Urothelium cell line (cell line): ENCODE results near the gene SPTB.
"Not testable (repeated sequence)": the region's sequence is repeated elsewhere in the genome, so short reads cannot be mapped to it uniquely, and the experiment has no call there.

Source experiments
- DNase-seq: peaks from one replicate; pipeline ENCODE4 v3.0.0; 2011; ENCODE audit warnings: low spot score, mixed read lengths
- FAIRE-seq: peaks from 2 replicates; lab custom pipeline; 2011; peaks lifted over from hg19 to GRCh38; lab: Jason Lieb, UNC

The SPTB gene

DNA sequence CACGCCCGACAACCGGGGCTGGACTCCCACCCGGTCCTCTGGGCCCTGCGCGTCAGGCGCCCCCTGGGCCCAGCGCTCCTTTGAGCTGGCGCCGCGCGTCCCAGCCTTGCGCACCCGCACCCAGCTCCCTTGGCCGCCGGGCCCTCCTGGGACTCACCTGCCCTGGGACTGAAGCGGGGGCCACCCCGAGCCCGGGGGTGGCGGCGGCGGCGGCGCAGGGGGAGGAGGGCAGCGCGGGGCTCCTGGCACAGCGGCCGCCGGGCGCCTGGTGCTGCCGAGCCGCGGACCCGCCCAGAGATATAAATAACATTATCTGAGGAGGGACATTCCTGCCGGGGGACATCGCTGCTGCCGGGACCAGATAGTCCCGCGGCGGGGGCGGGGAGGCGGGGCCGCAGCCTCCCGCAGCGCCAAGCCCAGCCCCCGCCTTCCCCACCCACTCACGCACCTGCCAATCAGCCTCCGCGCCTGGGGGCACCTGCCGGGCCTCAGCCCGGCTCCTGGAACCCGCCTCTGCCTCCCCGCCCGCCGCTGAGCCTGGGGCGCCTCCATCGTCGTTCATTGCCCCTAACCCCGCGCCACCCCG lies at the start of gene SPTB:
Gene SPTB, minus strand, starts transcription at position 273 of the 586 bp plus-strand sequence. CDS start 56,813 bp downstream, outside the sequence.
- DNase-seq (peak; percentile 68), FAIRE-seq (no peak)

DNA sequence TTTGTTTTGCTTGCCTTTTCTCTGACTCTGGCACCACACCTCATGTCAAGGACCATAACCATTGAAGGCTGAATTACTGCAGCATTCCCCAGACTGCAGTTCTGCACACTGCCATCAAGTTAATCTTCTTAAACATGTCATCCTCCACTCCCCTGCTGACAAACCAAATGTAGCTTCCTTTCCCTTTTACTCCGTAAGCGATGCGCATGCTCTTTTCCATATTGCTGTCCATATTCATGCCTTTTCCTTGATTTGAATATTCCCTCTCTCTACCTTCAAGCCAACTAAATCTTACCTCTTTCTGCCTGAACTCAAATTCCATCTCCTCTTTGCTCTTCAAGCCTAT lies 49.3 kb upstream of the SPTB start:
- DNase-seq: no peak
- peak; percentile 81 for FAIRE-seq

DNA sequence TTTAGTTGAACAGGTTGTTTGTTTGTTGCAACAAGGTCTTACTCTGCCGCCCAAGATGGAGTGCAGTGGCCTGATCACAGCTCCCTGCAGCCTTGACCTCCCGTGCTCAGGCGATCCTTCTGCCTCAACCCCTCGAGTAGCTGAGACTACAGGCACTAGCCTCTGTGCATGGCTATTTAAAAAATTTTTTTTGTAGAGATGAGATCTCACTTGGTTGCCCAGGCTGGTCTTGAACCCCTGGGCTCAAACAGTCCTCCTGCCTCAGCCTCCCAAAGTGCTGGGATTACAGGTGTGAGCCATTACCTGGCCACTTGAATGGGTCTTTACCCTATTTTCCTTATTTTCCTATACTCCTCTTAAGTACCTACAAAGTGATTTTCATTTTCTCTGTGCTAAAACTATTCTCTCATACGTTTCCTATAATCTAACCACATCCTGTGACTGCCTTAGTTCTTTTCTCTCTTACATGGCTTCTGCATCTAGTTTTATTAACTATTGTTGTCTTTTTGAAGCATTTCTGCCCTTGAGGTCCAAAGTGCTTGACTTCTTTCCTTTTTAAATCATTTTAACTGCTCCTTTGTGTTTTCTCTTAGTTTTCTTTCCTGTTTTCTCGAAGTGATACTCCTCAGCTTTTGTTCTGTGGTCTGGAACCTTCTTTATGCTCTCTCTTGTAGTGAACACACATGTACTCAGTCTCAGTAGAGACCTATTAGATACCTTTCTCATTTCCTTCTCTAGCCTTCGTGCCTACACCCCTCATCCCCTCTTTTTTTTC lies 48.7 kb upstream of the SPTB start:
- no peak for DNase-seq
- FAIRE-seq: no peak

DNA sequence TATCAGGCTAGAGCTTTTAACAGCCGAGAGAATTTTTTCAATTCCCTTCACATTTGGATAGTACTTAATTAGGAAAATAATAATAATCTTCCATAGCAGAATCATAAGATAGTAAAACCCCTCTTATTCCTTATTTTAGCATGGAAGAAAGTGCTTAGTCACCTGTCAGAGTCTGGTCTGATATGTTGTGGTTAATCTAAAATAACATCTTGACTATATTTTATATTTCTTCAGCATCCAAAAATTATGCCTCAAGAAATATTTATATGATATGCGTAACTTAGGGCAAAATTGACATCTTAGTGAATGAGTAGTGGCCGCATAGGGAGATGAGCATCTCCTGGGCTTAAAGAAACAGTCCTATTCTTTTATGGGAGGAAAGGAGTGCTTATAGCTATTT lies 47.3 kb upstream of the SPTB start:
- FAIRE-seq (no peak), DNase-seq (no peak)

DNA sequence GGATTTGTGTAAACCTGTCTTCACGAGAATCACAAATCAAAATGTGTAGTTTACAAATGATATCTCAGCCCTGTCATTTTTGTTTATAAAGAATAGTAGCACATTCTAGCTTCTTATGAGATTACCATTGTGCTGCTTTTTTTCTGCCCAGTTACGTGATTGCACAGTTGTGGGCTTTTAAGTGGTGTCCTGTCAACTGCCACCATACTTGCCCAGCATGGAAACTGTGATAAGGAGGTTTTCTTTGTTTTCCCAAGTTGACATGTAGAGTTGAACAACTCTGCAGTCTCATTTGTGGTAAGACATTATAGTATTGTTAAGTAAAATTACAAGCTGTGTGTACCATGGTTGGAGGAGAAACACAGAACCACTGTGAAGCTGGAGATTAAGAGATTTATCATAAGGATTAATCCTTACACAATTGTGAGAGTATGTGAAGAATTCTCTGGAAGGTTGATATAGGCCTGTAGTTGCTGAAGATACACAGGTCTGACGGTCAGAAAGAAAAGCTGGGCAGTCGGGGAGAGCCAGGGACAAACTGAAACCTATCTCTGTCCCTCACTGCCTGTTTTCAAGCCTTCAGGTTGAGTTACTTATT lies 46.8 kb upstream of the SPTB start:
- DNase-seq (no peak), FAIRE-seq (peak; percentile 90)

DNA sequence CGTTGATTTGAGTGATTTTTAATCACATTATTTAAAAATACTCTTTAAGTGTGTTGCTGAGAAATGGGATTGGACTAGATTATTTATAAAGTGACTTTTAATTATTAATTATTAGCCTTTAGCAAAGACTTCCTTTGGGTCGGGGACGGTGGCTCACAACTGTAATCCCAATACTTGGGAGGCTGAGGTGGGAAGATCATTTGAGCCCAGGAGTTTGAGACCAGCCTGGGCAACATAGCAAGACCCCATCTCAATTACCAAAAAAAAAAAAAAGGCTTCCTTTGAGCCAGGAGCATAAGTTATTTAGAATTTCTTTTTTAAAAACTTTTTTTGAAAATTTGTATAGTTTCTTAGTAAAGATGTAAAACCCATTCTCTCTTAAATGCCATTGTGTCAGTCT lies 43.3 kb upstream of the SPTB start:
- no peak for FAIRE-seq
- DNase-seq: no peak

DNA sequence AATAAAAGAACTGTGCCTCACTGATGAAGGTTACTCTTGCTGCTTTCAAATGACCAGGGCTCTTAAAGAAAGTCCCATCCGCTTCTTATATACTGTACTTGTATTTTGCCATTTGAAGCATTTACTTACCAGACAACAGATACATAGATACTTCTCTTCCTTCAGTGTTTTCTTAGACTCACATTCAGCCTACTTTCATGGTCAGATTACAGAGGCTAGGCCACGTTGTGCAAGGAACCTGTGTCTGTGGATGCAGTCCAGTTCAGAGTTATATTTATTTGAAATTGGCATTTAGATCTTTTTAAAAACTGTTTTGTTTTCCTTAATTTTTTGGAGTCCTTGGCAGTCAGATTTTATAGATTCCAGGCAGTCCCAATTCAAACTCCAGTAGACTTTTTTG lies 40.8 kb upstream of the SPTB start:
- FAIRE-seq (no peak), DNase-seq (no peak)

DNA sequence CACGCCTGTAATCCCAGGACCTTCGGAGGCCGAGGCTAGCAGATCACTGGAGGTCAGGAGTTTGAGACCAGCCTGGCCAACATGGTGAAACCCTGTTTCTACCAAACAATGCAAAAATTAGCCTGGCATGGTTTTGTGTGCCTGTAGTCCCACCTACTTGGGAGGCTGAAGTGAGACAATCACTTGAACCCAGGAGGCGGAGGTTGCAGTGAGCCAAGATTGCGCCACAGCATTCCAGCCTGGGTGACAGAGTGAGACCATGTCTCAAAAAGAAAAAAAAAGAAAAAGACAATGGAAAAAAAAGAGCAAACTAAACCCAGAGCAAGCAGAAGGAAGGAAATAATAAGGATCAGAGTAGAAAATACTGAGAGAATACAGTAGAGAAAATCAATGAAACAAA lies 39.9 kb upstream of the SPTB start:
- FAIRE-seq (no peak), DNase-seq (no peak)

DNA sequence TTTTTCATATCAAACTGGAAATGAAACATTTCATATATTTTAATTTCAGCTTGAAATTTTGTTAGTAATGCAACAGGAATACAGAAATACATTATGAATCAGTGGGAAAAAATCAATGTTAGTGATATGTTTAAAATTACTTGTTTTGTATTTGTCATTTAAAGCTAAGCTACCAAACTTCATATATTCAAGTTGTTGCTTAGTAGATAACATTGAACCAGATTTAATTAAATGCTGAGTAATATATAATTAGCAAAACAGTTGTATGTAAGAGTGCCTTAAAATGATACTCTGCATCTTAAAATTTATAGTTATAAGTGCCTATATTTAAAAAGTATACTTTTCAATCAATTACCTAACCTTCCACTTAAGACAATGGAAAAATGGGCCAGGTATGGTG lies 39.5 kb upstream of the SPTB start:
- DNase-seq (no peak), FAIRE-seq (no peak)

DNA sequence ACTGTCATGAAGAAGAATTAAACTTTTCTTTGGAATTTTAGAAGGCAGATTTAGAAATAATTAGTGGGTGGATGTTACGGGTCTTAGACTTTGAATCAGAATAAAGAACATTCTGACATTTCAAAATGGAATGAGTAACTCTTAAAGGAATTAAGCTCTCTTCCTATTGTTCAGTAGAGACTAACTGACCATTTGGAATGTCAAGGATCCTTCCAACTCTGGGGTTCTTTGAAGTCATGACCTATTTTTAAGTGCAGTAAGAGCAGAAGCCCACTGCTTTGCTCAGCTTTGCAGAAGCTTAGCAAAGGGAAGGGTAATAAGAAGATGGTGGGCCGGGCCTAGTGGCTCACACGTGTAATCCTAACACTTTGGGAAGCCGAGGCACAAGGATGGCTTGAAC lies 38.5 kb upstream of the SPTB start:
- DNase-seq: no peak
- FAIRE-seq: no peak

DNA sequence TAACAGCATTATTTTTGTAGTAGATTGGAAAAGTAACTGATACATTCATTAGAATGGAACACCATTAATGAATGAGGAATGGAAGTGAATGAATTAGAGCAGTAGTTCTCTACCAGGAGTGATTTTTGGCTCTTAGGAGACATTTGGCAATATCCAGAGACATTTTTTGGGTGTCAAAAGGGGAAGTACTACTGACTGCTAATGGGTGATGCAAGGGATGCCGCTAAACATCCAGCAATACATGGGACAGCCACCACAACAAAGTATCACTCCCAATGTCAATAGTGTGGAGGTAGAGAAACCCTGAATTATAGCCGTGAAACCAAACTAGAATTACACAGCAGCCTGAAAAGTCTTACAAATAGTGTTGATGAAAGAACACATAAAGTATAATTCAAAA lies 36.1 kb upstream of the SPTB start:
- DNase-seq (no peak), FAIRE-seq (no peak)

DNA sequence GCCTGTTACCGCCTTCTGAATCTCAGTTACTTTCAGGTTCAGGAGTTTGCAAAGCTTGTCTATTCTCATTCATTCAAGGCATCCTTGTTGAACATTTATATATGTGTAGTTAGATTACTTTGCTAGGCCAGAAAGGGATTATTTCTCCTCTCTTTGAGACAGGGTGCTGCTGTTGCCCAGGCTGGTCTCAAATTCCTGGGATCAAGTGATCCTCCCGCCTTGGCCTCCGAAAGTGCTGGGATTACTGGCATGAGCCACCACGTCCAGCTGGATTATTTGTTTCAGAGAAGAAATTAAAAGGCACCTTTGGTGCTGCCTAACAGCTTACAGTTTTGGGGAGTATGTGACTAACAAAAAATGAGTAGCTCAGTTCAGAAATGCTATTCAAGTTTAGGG lies 35.3 kb upstream of the SPTB start:
- peak; percentile 93 for FAIRE-seq
- DNase-seq: no peak

DNA sequence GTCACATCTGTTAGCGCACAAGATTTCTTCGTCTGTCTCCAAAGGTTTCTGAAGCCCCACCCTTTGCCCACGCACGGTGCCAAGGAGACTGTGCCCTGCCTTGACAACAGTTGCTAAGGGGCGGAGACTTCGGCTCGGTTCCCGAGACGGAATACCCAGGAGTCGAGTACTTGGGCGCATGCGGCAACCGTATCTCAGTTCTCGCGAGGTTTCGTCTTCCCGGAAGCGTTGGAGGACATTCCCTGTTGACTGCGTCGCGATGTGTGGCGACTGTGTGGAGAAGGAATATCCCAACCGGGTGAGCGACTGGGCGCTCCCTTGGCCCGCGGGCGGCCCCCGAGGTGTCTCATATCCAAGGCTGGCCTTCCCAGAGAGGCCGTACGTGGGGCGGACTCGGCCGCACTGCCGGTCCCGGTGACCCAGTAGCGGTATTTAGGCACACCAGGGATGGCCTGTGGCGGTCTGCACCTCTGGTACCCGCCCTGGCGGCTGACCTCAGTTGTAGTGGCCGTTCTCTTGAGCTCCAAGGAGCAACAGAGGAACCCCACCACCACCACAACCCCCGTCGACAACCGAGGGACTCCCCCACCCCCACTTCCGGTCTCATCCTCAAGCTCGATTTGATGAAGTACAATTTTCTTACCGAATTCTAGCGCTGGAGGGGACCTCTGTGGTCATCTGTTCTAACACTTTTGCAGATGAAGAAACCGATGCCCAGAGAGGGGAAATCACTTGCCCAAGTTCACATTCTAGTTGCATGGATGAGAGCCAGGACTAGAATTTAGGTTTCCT lies 34.7 kb upstream of the SPTB start, which contains the start of gene CHURC1:
Gene CHURC1, plus strand, starts transcription at position 219 of the 792 bp plus-strand sequence. Its CDS starts 41 bp downstream, at position 260.
- FAIRE-seq (peak; percentile 99), DNase-seq (peak; percentile 100)

DNA sequence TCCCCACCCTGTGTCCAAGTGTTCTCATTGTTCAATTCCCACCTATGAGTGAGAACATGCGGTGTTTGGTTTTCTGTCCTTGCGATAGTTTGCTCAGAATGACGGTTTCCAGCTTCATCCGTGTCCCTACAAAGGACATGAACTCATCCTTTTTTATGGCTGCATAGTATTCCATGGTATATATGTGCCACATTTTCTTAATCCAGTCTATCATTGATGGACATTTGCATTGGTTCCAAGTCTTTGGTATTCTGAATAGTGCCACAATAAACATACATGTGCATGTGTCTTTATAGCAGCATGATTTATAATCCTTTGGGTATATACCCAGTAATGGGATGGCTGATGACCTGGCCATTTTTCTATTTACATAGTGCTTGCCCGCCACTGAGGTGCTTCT lies 33.8 kb upstream of the SPTB start:
- DNase-seq, FAIRE-seq: not testable (repeated sequence)

DNA sequence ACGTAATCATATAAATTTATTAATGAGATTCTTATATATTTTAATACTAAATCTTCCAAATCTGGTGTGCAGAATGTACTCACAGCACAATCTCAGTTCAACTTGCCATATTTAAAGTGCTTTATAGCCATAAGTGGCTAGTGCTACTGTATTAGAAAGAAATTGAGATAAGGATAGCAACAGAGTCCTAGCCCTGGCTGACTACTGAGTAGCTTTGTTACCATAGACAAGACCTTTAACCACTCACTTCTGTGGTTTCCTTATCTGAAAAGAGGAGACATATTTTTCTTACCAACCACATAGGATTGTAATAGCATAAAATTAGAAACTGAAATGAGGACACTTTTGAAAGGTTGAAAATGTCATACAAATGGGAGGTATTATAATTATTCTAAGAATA lies 32.6 kb upstream of the SPTB start:
- FAIRE-seq: no peak
- DNase-seq: no peak

DNA sequence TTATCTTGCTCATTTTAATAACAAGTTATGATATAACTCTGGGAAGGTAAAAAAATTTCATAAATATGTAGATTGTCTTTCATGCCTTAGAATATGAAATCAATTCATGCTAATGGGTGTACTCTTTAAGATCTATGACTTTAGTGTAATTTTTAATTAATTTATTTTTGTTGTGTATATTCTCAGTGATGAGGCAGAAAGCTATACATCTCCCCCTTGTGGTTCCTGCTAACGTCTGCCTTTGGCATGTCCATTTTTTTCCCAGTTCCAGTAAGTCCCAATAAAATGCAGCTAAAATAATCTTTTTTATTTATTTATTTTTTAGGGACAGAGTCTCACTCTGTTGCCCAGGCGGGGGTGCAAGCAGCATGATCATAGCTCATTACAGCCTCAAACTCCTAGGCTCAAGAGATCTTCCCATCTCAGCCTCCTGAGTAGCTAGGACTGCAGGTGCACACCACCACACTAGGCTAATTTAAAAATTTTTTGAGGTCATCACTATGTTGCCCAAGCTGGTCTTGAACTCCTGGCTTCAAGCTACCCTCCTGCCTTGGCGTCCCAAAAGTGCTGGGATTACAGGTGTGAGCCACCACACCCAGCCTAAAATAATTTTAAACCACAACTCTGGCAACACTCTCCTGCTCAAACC lies 31.3 kb upstream of the SPTB start:
- DNase-seq (peak; percentile 62), FAIRE-seq (no peak)

DNA sequence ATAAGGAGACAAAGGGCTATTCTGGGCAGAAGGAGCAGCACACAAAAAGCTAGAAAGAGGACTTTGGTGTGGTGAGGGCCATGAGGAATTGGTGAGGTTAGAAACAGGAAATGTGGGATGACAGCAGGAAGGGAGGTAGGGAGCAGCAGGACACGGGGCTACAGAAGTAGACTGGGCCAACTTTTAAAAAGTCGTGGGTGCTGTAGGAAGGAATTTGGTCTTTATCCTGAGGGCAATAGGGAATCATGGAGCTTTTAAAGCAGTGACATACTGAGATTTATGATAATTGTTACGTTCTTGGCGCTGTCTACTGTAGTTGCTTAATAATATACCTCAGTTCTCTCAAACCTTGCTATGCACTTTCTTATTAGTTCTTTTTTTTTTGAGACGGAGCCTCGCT lies 26.3 kb upstream of the SPTB start:
- FAIRE-seq (no peak), DNase-seq (no peak)

DNA sequence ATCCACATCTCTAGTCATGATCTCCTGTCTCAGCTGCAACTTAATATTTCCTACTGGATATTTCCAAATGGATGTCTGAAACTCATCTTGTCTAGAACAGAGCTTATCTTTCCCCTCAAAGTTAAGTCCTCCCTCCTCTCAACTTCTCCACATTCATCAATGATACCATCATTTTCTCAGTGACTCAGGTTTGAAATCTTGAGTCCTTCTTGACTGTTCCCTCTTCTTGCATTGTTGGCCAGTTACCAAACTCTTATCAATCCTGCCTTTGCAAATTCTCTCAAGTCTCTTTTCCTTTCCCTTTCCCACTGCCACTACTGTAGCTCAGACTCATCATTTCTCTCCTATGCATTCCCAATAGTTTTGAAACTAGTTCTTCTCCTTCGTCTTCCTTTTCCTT lies 20.3 kb upstream of the SPTB start:
- FAIRE-seq: no peak

DNA sequence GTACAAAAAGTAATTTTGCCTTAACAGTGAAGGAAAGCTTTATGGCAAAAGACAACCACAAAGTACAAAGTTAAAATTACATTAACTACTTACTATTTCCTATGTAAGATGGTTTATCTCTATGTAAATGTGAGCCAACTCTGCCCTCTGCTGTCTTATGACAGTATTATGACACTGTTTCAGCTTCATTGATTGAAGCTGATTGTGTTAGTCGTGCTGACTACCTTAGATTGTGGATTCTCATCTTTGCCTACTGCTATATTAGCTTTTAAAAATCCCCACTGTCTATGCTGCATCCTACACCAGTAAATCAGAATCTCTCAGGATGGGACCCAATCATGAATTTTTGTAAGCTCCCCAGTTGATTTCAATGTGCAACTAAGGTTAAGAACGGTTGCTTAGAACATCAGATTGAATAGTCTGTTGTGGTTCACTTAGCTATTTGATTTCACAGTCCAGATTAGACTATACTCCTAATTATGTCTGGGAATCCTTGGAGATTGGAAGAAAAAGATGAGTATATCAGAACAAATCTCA lies 12.2 kb upstream of the SPTB start:
- FAIRE-seq (peak; percentile 93), DNase-seq (peak; percentile 60)

More for the DNA sequence above, 20.3 kb upstream of the SPTB start:
- DNase-seq: no peak

DNA sequence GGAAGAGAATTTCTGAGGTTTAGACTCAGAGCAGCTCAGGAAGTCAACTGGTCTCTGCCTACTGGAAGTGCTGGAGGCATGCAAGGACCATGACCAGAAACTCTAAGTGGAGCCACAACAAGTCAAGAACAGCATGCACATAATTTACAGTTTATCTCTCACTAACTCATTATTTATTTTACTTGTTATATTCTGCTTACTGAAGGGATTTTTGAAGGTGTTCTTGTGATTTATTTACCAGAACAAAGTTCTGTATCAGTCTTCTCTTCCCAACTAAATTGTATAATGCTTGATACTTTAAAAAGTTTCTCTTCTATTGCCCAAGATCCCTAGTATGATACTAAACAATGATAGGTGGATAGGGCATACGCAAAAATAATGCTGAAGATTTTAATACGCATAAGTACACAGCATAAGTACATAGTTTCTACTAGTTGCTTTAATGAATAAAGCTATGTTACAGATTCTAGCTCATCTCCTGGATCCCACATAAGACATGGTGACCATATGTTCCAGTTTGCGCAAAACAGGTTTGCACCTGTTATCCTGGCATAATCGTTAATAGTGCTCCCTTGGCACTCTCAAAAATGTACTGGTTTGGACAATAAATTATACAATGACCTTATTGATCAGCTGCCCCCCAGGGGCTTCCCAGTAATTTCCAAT lies 11.6 kb upstream of the SPTB start:
- DNase-seq (no peak), FAIRE-seq (peak; percentile 83)
